T-helper 1 cell treated with Interleukin-12 subunit alpha and Interleukin-12 subunit beta and Interleukin-4 antibody, amounts not matched to agents 30 ng/mL and 1 ng/mL, for 36 hours (primary cell): ENCODE data around the gene FDX2. TPM values are rescaled to one million over a fixed set of nuclear protein-coding genes. Genes with fewer than 3 reads are reported as not detected.

ENCODE experiments used
- intact Hi-C: fragments of 100-400 bp; cut with micrococcal nuclease; formaldehyde crosslinking; loops from one replicate; pipeline ENCODE4 v1.15.1; 2024
- total RNA-seq: library from RNA; stranded (reverse); gene quantifications from 2 replicates; pipeline ENCODE4 v1.2.3, GENCODE V29; 2022

The FDX2 gene
- total RNA-seq, 1 donor from 2014 or later: 8.8 TPM

DNA sequence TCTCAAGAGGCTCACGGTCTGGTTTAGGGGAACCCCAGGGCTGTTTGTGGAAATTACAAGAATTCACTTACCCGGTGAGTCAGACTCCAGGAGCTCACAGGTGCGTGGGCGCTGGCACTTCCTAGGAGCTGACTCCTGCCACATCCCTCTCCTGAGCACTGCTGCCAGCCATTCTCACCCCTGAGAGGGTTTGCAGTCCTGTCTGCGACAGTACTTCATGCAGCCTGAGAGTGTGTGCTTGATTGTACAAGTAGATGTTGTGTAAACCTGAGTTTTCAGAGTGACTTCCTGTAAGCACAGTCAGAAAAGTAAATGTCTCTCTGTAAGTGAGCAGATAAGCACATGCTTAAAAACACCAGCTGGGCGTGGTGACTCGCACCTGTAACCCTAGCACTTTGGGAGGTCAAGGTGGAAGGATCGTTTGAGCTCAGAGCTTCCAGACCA is 55.7 kb downstream of the FDX2 start:
- intact Hi-C loops: loop anchor here (1.0 to 5.0 kb wide), 3 partner anchors 9 to 392 kb away; partner anchors contain the start of genes ILF3 and TYK2

Other genes with a start within 250 kb of the FDX2 start
- 101 and 105 TPM in 2 replicates for gene SHFL, start 229.7 kb downstream of the FDX2 start, total RNA-seq
- 0.88 and 1.7 TPM in 2 replicates for gene ANGPTL6, start 213.3 kb downstream of the FDX2 start, total RNA-seq
- 83.2 and 88.7 TPM in 2 replicates for gene PPAN, start 209.7 kb downstream of the FDX2 start, total RNA-seq
- gene P2RY11, start 204.3 kb downstream of the FDX2 start, total RNA-seq: 30.4 and 32.4 TPM in 2 replicates
- 250 and 269 TPM in 2 replicates for gene EIF3G, start 196.1 kb downstream of the FDX2 start, total RNA-seq
- 354 and 359 TPM in 2 replicates for gene DNMT1, start 121.1 kb downstream of the FDX2 start, total RNA-seq
- 8.3 and 8.8 TPM in 2 replicates for gene S1PR2, start 84.7 kb downstream of the FDX2 start, total RNA-seq
- 76.8 and 81.8 TPM in 2 replicates for gene MRPL4, start 63.8 kb downstream of the FDX2 start, total RNA-seq
- 68.3 and 72.7 TPM in 2 replicates for gene ICAM1, start 44.9 kb downstream of the FDX2 start, total RNA-seq
- 1.2 and 1.3 TPM in 2 replicates for gene ICAM4, start 29.1 kb downstream of the FDX2 start, total RNA-seq
- 0.10 and 0.37 TPM in 2 replicates for gene ICAM5, start 26.1 kb downstream of the FDX2 start, total RNA-seq
- gene ZGLP1, start 6.2 kb downstream of the FDX2 start, total RNA-seq: 2.1 and 3.1 TPM in 2 replicates
- 69.1 and 76.7 TPM in 2 replicates for gene RAVER1, start 17.5 kb upstream of the FDX2 start, total RNA-seq
- 190 and 195 TPM in 2 replicates for gene ICAM3, start 23.6 kb upstream of the FDX2 start, total RNA-seq
- 321 and 336 TPM in 2 replicates for gene TYK2, start 64.6 kb upstream of the FDX2 start, total RNA-seq
- gene CDC37, start 87.5 kb upstream of the FDX2 start, total RNA-seq: 253 and 263 TPM in 2 replicates
- 59.3 and 61.9 TPM in 2 replicates for gene PDE4A, start 104.5 kb upstream of the FDX2 start, total RNA-seq
- 91.4 and 97.7 TPM in 2 replicates for gene KEAP1, start 187.3 kb upstream of the FDX2 start, total RNA-seq
- not detected in 2 replicates for gene S1PR5, start 201.4 kb upstream of the FDX2 start, total RNA-seq
- 46.4 and 47.2 TPM in 2 replicates for gene ATG4D, start 227.9 kb upstream of the FDX2 start, total RNA-seq
- 64.8 and 65.0 TPM in 2 replicates for gene KRI1, start 250.0 kb upstream of the FDX2 start, total RNA-seq